NCI-H146 treated with DMSO at 0.1 percent for 48 hours (cell line): ENCODE results near the gene DIO3.

Experiments
- DNase-seq: peaks from one replicate; lab custom pipeline; 2025; ENCODE audit not compliant: unreplicated experiment; lab: John Stamatoyannopoulos, UW

DIO3 gene

DNA sequence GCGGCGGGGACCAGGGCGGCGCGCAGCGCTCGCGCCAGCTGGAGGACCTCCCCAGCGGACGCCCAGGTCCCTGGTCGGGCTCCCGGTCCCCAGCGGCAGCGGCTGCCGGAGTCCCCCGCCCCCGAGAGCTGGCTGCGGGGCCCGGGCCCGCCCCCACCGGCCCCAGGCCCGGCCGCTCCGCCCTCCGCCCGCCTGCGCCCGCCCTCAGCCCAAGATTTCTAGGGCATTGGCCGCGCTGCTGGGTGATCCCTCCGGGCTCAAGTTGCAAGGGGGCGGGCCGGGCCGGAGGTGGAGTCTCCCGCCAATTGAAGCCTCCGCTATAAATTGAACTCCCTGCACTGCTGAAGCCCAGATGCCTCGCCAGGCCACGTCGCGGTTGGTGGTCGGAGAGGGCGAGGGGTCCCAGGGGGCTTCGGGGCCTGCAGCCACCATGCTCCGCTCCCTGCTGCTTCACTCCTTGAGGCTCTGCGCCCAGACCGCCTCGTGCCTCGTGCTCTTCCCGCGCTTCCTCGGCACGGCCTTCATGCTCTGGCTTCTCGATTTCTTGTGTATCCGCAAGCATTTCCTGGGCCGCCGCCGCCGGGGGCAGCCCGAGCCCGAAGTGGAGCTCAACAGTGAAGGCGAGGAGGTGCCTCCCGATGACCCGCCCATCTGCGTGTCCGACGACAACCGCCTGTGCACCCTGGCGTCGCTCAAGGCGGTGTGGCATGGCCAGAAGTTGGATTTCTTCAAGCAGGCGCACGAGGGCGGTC, at the start of gene DIO3:
Gene DIO3, plus strand, starts transcription at position 351 of the 752 bp plus-strand sequence.
- no peak for DNase-seq

DNA sequence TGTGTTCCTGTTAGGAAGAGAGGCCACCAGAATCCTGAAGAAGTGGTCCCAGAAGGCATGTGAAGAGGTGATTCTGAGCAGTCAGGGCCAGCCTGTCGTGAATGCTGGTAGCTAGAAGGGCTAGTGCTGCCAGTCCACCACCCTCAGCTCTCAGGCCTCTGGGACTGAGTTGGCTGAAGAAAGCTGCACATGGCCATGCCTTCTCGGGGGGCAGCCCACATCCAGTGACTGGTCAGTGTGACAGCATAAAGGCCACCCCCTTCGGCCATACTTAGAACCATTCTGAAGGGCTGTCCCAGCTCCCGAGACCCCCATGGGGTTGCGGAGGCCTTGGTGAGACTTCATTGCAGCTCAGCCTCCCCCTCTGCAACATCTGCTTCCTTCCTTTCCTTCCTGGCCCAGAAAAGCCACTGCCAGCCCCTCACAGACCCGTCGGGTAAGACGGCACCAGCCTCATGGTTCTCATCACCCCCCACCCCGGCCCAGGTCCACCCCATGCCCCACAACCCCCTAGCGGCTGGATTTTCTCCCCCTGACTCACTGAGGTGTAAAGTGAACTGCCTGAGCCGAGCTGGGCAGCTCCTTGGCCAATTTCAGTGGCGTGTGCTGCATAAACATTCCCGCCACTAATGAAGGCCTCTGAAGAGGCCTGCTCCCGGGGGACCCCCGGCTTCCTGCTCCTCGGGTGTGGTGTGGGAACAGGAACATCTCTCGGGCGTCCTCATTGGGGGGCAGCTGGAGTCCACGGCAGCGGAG, 49.5 kb upstream of the DIO3 start:
- DNase-seq = no peak

DNA sequence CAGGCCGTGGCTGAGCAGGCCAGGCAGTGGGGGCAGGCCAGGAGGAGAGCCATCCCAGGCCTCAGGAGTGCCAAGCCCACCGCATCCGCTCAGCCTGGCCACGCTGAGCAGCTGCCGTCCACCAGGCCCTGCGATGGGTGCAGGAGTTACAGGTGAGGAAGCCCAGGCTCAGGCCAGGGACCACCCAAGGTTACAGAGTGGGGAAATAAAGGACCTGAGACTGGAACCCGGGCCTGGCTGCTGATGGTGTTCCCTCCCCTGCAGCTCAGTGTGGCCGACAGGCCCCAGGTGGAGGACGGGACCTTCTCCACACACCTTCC, 49.0 kb upstream of the DIO3 start:
- no peak for DNase-seq

DNA sequence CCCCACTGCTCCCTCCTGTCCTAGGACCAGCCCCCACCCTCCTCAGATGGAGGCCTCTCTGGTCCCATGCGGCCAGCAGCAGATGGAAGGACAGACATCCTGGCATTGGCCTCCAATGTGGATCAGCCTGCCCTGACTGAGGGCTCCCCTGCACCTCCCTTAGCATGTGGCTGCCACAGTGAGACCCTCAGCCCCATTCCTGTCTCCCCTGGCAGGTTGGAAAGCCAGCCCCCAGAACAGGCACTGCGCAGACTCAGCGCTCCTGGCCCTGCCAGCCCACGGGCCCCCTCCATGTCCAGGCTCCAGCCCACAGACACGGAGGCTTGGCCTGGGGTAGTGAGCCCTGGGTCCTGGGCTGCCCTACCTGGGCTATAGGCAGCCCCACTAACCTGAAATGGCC, 47.2 kb upstream of the DIO3 start:
- no peak for DNase-seq

DNA sequence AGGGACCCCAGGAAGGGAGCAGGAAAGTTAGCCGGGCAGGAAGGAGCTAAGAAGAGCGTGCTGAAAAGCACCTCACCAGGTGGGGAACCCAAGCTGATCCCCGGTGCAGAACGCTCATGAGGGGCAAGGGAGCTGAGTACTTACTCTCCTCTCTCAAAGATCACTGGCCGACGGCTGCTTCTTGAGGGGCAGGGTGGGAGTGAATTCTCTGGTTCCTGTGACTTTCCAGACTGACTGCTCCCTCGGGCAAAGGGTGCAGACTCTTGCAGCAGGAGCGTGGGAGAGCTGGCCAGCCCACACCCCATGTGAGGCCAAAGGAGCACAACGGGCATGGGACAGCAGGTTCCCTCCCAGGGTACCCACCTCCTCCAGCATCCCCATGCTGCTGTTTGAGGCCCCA, 44.9 kb upstream of the DIO3 start:
- DNase-seq = no peak

DNA sequence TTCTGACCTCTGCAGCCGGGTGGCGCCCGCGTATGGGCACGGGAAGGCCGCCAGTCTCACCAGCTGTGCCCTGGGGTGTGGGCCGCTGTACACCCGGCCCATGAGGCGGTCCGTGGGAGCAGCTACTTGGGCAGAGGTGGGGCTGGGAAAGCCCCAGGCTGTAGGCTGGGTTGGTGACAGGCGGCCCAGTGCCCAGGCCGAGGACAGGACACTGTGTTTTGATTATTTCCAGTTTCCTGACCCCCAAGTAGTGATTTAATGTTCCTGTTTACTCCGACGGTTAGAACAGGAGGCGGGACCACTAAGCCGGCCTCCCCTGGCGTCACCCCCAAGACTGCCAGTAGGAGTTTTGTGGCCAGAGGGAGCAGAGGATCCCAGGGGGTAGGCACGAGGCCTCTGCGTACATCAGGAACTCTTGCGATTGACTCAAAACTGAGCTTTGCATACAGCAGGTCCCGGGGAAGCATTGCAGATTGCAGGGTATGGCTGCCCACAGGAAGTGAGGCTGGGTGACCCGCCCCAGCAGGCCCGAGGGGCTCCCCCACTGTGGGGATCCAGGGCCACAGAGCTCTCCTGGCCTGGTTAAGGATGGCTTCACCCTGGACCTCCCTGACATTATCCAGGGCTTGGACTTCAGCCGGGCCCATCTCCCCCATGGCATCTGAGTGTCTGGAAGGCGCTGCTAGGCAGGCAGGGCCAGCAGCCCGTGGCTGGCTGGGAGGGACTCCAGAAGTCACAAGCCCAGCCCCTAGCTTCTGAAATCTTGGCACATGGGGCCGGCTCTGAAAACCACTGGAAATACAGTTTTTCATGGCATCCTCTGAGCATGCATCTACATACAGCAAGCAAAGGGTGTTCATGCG, 42.5 kb upstream of the DIO3 start:
- no peak for DNase-seq

DNA sequence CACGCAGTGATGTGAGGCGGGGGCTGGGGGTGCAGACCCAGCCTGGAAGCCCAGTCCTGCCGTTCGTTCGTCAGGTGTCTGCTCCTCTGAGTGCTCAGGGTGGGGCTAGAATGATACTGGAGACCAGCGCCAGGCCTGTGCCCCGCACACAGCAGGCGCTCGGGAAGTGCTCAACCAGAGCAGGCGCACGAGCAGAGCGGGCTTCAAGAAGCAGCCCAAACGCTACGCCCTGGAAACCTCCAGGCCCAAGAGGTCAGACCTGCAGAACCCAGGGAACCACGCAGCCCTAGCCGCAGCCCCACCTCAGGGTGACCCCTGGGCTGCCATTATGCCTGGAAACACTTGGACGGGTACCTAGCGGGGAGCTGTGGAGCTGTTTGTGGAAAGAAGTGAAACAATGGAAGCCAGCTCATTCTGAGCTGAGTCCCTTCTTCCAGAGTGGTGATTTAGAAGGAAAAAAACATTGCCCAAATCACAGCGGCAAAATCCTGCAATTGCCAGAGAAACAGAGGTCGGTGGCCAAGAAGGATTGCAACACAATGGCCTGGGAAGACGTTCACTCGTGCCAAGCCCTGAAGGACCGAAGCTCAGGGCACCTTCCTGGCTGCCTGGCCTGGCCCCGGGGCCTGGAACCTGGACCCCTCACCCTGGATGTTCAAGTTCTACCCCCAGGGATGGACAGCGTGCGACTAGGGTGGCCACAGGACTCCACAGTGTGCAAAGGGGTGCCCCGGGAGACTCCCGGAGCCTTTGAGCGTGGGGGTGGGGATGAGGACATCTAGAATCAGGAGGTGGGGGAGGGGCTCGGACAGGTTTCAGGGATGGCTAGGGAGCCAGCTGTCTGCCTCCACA, 40.4 kb upstream of the DIO3 start:
- DNase-seq = no peak

DNA sequence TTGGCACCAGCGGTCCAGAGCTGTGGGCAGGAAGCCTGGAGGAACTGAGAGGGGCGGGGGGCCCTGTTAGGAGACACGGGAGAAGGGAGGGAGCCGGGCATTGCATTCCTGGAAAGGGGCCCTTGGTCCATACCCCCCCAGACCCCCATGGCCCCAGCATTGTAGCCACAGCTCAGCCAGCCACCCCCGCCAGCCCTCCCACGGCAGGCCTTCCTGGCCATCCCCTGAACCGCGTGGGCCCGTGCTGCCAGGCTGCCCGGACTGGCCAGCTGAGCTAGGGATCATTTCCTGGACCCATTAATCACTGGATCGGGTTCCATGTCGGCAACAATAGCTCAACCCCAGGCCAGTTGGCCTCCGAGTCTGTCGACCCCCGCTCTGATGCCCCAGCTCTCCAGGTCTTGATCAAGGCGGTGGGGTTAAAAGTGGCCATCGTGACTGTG, 39.8 kb upstream of the DIO3 start:
- no peak for DNase-seq

DNA sequence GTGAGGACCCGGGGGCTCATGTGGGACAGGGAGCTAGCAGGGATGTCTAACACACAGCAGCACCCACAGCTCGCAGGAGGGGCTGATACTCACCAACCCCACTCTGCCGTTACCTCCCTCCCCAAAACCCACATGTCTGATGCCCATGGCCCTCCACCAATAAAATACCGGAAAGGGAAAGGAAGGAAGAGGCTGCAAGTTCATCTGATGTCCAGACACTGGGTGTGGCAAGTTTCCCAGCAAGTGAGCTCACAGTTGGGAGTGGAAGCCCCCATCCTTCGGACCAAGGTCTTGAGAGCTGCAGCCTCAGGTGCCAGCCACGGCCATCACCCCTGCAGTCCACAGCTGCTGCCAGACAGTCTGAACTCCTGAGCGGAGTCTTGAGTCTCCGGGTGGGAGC, 39.3 kb upstream of the DIO3 start:
- no peak for DNase-seq

DNA sequence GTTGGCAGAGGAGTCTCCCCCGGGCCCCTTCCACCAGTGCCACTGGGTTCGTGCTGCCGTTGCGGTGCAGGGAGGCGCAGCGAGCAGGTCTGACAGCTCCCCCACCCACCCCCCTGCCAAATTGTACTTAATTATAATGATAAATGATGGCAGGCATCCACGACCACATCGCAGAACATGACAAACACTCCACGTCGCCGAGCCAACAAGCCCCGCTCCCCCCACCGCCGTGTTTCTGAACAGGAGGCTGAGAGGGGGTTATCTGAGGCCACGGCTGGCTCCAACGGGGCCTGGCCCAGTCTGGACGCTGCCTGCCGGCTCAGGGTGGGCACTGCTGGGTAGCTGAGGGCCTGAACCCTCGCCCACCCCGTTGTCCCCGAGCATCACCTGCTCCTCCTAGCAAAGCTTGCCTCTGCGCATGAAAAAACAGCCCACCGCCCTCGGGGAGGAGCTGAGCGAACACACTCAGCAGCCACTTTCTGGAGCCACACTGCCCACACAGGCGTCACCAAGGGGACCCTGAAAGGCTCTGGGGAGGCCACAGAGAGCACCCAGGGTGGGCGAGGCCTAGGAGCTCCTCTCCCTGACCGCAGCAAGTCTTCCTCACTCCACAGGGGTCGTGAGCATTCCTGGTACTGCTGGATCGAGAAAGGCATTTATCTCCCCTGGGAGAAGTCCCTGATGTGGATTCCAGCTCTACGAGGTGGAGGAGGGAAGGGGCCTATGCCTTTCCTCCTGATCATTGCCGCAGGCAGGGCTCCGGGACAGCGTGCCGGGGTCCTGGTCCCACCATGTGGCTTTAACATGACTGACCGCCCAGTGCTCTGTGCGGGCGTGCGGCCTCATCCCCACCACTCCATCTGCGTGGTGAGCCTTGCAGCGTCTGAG, 35.4 kb upstream of the DIO3 start:
- no peak for DNase-seq

DNA sequence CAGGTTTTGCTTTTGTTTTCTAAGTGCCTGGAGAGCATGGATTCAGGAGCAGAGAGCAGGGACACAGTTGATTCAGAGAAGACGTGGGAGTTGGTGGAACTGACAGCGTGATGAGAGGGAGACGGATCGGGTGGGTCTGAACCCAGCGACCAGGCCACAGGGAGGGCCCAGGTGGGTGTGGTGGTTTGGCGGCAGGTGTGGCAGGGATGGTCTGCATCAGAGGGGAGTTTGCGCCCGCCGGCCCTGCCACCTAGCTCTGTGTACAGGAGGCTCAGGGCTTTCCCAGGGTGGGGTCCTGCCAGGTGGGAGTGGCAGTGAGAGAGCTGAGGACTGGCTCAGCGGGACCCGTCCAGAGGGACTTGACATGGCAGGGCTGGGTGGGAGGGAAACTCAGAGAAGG, 33.3 kb upstream of the DIO3 start:
- no peak for DNase-seq

DNA sequence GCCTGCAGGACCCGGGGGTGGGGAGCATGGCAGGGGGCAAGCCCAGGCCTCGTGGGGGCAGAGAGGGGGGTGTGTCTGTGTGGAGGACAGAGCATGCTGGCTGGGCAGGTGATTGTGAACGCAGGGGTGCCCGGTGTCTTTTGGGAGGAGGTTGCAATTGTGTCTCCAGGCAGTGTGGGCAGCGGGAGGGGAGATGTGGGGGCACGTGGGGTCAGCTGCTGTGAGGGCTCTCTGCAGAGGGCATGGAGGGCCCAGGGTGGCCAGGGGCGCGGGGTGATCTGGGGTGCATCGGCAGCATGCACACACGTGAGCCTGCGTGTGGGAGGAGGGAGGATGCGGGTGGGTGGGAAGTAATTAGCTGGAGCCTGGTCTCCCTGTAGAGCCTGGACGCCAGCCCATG, 32.2 kb upstream of the DIO3 start:
- DNase-seq = no peak

DNA sequence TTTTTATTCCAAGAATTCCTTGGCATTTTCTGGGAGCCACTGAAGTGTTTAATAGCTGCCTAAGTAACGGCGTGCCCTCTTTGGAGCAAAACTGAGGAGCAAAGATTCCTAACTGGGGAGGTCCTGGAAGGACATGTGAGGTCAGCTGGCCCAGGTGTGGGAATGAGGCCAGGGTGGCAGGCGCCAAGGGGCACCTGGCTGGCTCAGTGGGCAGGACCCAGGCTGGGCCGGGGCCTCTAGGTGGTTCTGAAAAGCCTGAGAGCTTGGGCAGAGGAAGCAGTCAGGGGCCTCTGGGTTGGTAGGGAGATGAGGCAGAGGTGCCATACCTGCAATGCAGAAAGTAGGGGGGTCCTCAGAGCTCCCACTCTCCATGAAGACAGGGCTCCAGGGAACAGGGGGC, 27.1 kb upstream of the DIO3 start:
- DNase-seq = no peak

DNA sequence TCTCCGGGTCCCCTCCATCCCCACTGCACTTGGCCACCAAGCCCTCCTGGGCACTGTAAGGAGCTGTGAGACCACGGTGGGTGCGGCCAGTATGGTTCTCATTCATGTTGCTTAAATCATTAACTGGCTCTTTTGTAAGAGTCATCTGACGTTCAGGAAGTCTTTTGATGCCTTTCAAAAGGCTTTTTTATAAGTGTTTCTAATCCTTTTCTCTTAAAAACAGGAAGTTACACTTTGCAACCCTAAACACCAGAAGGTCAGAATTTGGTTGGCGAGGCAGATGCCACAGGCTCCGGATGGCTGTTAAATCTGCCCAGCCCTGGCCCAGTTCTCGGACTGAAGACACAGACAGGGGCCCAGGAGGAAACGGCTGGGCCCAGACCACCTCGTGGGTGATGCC, 26.1 kb upstream of the DIO3 start:
- DNase-seq = no peak

DNA sequence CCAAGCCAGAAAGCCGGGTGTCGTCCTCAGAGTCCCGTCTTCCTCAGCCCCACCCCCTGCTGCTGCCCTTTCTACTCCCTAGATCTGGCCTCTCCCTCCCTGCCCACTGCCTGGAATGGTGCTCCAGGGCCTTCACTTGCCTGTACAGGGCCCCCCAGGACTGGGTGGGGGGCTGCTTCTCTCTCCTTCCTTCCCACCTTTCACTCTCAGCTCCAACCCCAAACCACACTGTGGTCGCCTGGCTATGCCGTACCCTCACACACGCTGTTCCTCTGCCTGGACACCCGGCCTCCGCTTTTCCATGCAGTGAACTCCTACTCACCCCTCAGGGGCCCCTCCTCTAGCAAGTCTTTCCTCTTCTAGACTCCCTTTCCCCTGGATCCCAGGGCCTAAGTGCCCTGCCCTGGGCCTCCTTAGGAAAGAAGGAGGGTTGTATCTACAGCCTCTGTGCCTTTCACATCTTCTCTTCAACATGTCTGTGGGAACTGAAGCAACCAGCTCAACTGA, 25.5 kb upstream of the DIO3 start:
- DNase-seq = no peak

DNA sequence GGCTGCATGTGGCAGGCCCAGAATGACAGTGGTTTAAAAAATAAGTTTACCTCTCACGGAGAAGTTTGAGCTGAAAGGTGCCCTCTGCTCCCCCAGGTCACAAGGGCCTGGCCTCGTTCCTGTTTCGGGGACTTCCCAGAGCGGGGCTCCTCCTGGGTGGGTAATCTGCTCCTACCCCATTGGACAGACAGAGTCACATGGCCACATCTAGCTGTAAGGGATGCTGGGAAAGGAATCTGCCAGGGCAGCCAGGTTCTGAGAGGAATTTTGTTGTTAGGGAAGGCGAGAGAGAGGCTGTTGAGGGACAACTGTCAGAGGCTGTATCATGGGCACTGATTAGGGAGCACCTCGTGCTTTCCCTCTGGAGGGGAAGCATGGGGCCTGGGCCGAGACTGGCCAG, 24.0 kb upstream of the DIO3 start:
- no peak for DNase-seq

DNA sequence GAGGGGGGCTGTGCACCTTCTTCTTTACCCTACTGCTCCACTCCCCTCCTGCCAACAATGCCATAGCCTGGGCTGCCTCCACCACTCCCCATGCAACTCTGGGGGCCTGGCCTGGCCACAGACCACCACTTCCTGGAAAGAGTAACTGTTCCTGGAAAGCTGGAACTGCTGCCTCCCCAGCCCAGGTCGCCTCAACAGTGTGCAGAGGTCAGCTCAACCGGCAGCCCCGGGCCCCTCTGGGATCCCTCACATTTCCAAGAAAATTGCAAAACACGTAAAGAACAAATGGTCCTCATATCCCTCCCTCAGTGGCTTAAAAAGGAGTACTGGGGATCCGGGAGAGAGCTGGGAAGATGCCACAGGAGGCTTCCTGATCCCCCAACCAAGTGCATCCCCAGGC, 22.4 kb upstream of the DIO3 start:
- DNase-seq = no peak

DNA sequence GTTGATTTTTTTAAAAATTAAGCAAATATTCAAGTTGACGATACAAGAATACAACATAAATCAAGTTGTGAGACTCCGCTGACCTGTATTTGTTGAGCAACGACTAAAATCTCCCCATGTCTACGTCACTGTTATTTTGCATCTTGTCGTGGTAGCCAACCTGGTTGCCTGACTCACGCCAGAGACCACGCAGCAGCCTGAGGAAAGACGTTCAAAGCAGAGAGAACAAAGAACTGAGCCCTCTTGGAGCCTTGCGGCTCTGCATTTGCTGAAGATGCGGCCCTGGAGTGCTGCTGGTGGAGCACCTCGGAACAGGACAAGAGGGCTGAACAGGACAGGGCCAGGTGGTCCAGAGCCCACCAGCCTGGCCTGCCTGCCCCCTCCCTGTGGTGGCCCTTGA, 21.4 kb upstream of the DIO3 start:
- DNase-seq = no peak

DNA sequence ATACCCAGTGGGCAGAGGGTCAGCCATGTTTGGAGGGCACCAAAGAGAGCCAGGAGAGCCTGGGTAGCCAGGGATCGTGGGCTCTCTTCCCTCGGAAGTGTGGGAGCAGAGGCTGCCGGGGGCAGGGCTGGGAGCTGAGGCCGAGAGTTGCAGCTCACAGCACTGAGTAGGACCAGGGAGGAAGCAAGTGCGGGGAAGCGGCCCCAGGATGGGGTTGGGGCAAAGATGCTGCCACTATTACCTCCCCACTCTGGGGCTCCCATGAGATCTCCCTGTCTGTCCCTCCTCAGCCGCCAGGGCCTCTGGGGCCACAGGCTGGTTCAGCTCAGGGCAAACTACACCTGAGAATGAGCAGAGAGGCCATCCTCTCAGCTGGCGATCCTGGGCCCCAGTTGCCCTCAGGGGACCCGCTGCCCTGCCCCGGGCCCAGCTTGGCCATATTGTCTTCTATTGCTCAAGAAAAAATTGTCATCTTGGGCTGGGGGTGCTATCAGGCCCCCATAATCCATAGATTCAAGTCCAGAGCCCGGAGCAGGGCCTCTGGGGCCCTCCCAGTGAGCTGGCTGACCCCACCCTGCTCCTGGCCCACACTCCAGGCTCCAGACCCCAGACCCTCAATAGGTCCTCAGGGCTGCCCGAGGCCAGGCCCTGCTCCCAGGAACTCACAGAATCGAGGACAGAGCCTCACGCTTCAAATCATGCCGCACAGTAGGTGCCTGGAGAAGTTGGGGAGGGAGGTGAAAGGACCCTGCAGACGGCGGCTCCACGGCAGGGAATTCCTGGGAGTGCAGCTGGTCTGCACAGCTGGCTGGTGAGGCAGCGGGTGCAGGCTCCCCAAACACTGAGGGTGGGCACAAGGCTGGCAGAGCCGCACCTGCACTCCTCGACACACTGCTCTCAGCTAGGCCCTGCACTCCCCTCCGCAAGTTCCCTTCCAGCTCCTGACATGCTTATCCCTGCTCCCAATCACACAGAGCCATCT, 20.5 kb upstream of the DIO3 start:
- DNase-seq = no peak
